ENCODE data around the gene VAV1. TPM values are rescaled to one million over a fixed set of nuclear protein-coding genes. Genes with fewer than 3 reads are reported as not detected.

VAV1 gene
- polyA plus RNA-seq, 1 donor from 2014 or later: not detected

DNA sequence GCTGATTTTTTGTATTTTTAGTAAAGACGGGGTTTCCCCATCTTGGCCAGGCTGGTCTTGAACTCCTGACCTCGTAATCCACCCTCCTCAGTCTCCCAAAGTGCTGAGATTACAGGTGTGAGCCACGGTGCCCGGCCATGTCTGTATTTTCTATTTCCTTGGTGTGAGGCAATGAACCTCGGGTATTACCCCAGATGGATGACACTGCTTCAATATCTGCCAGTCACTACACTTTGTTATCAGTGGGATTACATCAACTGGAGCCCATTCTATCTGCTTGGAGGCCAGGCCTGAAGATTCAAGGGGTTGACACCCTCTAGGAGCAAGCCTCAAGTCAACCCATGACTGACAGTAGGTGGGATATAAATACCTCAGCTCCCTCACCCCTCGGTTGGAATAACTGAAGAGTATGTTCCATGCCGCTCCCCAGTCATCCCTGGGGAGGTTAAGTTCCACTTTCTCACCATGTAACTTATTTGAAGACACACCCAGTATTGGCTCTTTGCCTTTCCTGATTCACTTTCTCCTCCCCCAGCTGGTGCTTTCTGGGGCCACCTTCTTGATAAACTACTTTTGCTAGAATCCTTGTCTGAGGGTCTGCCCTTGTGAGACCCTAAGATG, 113.9 kb downstream of the VAV1 start:
- H3K9ac ChIP-seq (ENCODE audit: low read length): no peak overlapping the region
- no peaks in the 10 kb centered on the region for H3K9me3 ChIP-seq (ENCODE audit: low read length)
- H3K79me2 ChIP-seq (replicated peaks; ENCODE audit: insufficient read depth, low read length): no peaks in the 10 kb centered on the region
- H3K4me2 ChIP-seq (ENCODE audit: low read length): no peak overlapping the region
- no peak overlapping the region for H3K27ac ChIP-seq (ENCODE audit: low read length)
- no peak overlapping the region for H3K4me3 ChIP-seq (ENCODE audit: low read length)
- no peaks in the 10 kb centered on the region for H3F3A ChIP-seq (ENCODE audit: insufficient read depth, low read length, poor library complexity, severe bottlenecking)
- H3K36me3 ChIP-seq (ENCODE audit: insufficient read depth, low read length): no peaks in the 10 kb centered on the region
- TF ChIP-seq MXI1 (conservative IDR thresholded peaks at IDR 0.05; ENCODE audit: poor library complexity, severe bottlenecking) (no peak), EP300 (conservative IDR thresholded peaks at IDR 0.05; ENCODE audit: poor library complexity, severe bottlenecking) (no peak), RAD21 (conservative IDR thresholded peaks at IDR 0.05) (no peak), SMC3 (conservative IDR thresholded peaks at IDR 0.05; ENCODE audit: poor library complexity) (no peak), EZH2 (IDR thresholded peaks at IDR 0.05; ENCODE audit: borderline replicate concordance, insufficient read depth, low read length, poor library complexity, severe bottlenecking) (no peak), TAF1 (IDR thresholded peaks at IDR 0.05; ENCODE audit: low read depth) (no peak), POLR2AphosphoS5 (IDR thresholded peaks at IDR 0.05) (no peak)
- TF ChIP-seq, protein P1, sequence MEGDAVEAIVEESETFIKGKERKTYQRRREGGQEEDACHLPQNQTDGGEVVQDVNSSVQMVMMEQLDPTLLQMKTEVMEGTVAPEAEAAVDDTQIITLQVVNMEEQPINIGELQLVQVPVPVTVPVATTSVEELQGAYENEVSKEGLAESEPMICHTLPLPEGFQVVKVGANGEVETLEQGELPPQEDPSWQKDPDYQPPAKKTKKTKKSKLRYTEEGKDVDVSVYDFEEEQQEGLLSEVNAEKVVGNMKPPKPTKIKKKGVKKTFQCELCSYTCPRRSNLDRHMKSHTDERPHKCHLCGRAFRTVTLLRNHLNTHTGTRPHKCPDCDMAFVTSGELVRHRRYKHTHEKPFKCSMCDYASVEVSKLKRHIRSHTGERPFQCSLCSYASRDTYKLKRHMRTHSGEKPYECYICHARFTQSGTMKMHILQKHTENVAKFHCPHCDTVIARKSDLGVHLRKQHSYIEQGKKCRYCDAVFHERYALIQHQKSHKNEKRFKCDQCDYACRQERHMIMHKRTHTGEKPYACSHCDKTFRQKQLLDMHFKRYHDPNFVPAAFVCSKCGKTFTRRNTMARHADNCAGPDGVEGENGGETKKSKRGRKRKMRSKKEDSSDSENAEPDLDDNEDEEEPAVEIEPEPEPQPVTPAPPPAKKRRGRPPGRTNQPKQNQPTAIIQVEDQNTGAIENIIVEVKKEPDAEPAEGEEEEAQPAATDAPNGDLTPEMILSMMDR (IDR thresholded peaks at IDR 0.05; ENCODE audit: poor library complexity, severe bottlenecking): no peak
- TF ChIP-seq, protein P2, sequence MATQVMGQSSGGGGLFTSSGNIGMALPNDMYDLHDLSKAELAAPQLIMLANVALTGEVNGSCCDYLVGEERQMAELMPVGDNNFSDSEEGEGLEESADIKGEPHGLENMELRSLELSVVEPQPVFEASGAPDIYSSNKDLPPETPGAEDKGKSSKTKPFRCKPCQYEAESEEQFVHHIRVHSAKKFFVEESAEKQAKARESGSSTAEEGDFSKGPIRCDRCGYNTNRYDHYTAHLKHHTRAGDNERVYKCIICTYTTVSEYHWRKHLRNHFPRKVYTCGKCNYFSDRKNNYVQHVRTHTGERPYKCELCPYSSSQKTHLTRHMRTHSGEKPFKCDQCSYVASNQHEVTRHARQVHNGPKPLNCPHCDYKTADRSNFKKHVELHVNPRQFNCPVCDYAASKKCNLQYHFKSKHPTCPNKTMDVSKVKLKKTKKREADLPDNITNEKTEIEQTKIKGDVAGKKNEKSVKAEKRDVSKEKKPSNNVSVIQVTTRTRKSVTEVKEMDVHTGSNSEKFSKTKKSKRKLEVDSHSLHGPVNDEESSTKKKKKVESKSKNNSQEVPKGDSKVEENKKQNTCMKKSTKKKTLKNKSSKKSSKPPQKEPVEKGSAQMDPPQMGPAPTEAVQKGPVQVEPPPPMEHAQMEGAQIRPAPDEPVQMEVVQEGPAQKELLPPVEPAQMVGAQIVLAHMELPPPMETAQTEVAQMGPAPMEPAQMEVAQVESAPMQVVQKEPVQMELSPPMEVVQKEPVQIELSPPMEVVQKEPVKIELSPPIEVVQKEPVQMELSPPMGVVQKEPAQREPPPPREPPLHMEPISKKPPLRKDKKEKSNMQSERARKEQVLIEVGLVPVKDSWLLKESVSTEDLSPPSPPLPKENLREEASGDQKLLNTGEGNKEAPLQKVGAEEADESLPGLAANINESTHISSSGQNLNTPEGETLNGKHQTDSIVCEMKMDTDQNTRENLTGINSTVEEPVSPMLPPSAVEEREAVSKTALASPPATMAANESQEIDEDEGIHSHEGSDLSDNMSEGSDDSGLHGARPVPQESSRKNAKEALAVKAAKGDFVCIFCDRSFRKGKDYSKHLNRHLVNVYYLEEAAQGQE (IDR thresholded peaks at IDR 0.05; ENCODE audit: borderline replicate concordance): no peak
- H3K9me2 ChIP-seq (ENCODE audit: insufficient read depth, low read length): no peaks in the 10 kb centered on the region
- no peaks in the 10 kb centered on the region for H4K20me1 ChIP-seq (ENCODE audit: insufficient read depth)
- no peak overlapping the region for H2AFZ ChIP-seq (ENCODE audit: low read depth, low read length)
- no peaks in the 10 kb centered on the region for H3K27me3 ChIP-seq (ENCODE audit: insufficient read depth, low read depth, low read length)

DNA sequence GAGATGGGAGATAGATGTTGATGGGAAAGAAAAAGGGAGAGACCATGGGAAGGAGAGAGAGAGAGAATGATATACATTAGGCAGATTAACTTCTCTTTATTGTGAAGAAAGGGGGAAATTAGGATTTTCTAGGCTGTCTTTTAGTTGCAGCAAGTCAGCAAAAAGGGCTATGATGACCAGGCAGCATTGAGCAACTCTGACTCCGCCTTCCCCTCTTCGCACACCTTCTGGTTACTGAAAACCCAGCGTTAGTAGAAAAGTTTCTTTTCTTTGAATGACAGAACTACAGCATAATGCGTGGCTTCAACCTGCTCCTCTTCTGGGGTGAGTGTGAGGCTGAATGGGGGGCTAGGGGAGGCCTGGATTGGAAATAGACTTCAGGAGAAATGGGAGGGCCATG, 114.8 kb downstream of the VAV1 start, which contains the start of gene ADGRE1:
TSS of gene ADGRE1 (plus strand) at position 264 of the 400 bp plus-strand sequence. CDS start at position 294, 30 bp downstream.
- Histone ChIP-seq H3K27me3 (ENCODE audit: insufficient read depth, low read depth, low read length) (no peaks in the 10 kb centered on the region), H3F3A (ENCODE audit: insufficient read depth, low read length, poor library complexity, severe bottlenecking) (no peaks in the 10 kb centered on the region), H3K9me3 (ENCODE audit: low read length) (no peaks in the 10 kb centered on the region), H3K79me2 (replicated peaks; ENCODE audit: insufficient read depth, low read length) (no peaks in the 10 kb centered on the region), H4K20me1 (ENCODE audit: insufficient read depth) (no peaks in the 10 kb centered on the region), H3K27ac (ENCODE audit: low read length) (no peak within 1 kb of the TSS), H3K9me2 (ENCODE audit: insufficient read depth, low read length) (no peaks in the 10 kb centered on the region), H3K4me3 (ENCODE audit: low read length) (no peak within 1 kb of the TSS), H3K9ac (ENCODE audit: low read length) (no peak within 1 kb of the TSS), H3K4me2 (ENCODE audit: low read length) (no peak within 1 kb of the TSS), H2AFZ (ENCODE audit: low read depth, low read length) (no peak within 1 kb of the TSS), H3K36me3 (ENCODE audit: insufficient read depth, low read length) (no peaks in the 10 kb centered on the region)
- TF ChIP-seq SMC3 (conservative IDR thresholded peaks at IDR 0.05; ENCODE audit: poor library complexity): no peak
- no peak for TF ChIP-seq EZH2 (IDR thresholded peaks at IDR 0.05; ENCODE audit: borderline replicate concordance, insufficient read depth, low read length, poor library complexity, severe bottlenecking)
- no peak for TF ChIP-seq TAF1 (IDR thresholded peaks at IDR 0.05; ENCODE audit: low read depth)
- TF ChIP-seq, protein P2 (IDR thresholded peaks at IDR 0.05; ENCODE audit: borderline replicate concordance): no peak
- no peak for TF ChIP-seq POLR2AphosphoS5 (IDR thresholded peaks at IDR 0.05)
- no peak for TF ChIP-seq EP300 (conservative IDR thresholded peaks at IDR 0.05; ENCODE audit: poor library complexity, severe bottlenecking)
- no peak for TF ChIP-seq RAD21 (conservative IDR thresholded peaks at IDR 0.05)
- TF ChIP-seq, protein P1 (IDR thresholded peaks at IDR 0.05; ENCODE audit: poor library complexity, severe bottlenecking): no peak
- no peak for TF ChIP-seq MXI1 (conservative IDR thresholded peaks at IDR 0.05; ENCODE audit: poor library complexity, severe bottlenecking)
